GM19025 (cell line): Measurements from ENCODE around the gene INCA1.
A peak's percentile ranks its signal among the peaks of the same experiment; 100 is the strongest.

Experiments
- ATAC-seq: cut with Tn5 transposase; IDR thresholded peaks from one replicate; pipeline ENCODE4 v1.9.1; 2021; ENCODE audit warnings: mild to moderate bottlenecking, low read depth, moderate library complexity; ENCODE audit not compliant: unreplicated experiment

Gene INCA1

DNA sequence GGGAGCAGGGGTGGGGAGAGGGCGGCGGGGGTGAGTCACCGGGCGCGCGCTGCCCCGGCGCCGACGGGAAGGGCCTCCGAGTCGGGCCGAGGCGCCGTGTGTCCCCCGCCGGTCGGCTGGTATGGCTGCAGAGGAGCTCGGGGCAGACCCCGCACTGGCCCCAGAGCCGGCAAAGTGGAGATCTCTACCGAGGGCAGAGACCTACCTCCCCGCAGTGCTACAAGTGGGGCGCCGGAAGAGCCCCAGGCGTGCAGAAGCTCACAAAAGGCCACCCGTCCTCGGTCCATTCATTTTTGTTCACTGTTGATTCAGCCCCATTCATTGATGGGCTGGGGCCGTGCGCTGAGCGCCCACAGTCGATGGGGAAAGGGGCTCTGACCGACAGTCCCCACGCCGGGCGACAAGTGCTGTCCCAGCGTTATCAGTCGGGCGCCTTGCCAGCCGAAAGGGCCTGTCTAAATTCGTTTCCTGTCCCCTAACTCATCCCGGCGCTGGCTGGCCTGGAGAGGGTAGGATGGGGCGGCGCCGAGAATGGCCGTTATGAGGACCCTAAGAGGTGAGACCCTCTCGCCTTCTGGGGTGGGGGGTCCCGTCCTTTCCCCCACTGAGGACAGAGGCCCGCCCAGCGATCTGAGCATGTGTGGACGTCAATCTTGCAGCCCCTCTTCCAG is 47.1 kb downstream of the INCA1 start:
- no peak for ATAC-seq

GRCh38 chr17:4949321-4950074 is 47.8 kb downstream of the INCA1 start:
- ATAC-seq: peak; percentile 32

DNA sequence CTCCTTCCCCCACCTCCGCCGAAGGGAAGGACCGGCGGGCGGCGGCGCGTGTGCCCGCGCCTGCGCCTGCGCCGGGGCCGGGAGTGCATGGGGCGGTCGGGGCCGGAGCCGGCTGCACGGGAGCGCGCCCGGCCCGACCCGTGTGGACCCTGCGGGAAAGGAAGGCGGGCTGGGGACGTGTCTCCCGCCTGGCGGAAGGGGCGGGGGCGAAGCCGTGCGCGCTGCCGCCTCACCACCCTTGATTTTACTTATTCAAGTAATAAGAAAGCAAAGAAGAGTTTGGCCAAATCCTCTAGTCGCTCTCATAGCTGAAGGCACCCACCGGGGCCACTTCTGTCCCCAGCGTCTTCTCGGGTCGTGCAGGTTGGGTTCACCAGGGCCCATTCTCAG is 48.4 kb downstream of the INCA1 start:
- peak; percentile 20 for ATAC-seq

GRCh38 chr17:4948166-4948930 is 49.0 kb downstream of the INCA1 start, which contains the start of gene PFN1:
Gene PFN1 (minus strand): TSS chr17:4948530. CDS start chr17:4948394, 136 bp downstream.
- ATAC-seq: no peak

GRCh38 chr17:4947411-4948165 is 49.7 kb downstream of the INCA1 start:
- no peak for ATAC-seq

DNA sequence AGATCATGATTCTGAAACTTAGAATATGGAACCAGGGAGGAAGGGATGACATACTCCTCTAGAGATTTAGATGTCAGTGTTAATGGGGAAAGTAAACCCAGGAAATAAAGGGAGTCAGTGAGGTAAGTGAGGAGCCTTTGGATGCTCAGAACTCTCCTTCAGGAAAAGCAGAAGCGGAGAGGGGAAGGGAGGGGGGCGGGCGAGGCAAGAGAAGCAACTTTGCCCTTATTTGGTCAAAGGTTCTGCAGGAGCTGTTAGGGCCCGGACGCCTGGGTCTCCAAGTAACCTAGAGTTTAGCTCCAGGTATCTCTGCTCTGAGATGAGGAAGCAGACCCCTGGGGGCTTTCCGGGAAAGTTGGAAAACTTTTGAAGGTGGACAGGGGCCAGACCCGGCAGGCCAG is 50.3 kb downstream of the INCA1 start:
- ATAC-seq: no peak

DNA sequence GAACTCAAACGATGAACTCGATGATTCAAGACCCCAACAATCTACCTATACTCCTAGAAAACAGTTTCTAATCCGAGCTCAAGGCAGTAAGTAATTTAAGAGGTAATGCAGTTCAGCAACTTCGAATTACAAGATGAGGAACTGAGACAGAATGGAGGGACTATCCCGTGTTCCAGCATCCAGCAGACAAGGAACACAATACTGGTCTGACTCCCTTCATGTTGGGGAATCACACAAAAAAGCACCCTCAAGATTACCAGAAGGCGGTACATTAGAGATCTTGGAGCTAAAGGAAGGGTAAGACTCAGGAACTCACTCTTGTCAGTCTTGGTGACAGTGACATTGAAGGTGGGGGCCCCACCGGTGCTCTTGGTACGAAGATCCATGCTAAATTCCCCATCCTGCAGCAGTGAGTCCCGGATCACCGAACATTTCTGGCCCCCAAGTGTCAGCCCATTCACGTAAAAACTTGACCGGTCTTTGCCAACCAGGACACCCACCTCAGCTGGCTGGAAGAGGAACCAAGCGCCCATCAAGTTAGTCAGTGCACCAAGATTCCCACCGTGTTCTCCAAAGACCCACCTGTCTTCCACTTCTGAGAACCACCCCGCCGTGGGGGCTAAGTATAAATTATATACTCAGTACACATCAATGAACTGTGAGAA is 50.9 kb downstream of the INCA1 start:
- ATAC-seq: no peak

DNA sequence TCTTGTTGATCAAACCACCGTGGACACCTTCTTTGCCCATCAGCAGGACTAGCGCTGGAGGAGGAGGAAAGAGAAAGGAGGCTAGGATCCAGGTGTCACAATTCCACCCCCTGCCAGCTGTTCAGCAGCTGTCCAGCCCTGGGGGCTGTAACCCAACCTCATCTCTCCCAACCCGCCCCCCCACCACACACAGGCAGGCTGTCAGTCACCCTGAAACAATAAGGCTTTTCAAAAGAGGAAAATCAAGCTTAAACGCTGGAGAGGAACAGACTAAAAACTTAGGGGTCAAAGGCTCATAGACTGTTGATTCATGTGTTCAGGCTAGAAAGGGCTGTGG is 51.4 kb downstream of the INCA1 start:
- ATAC-seq: no peak

GRCh38 chr17:4945176-4945943 is 52.0 kb downstream of the INCA1 start:
- ATAC-seq: no peak

- no peak for ATAC-seq
These were observed 52.7 kb downstream of the INCA1 start for GRCh38 chr17:4944554-4945175.

GRCh38 chr17:4944163-4944553 is 53.2 kb downstream of the INCA1 start:
- ATAC-seq: no peak

DNA sequence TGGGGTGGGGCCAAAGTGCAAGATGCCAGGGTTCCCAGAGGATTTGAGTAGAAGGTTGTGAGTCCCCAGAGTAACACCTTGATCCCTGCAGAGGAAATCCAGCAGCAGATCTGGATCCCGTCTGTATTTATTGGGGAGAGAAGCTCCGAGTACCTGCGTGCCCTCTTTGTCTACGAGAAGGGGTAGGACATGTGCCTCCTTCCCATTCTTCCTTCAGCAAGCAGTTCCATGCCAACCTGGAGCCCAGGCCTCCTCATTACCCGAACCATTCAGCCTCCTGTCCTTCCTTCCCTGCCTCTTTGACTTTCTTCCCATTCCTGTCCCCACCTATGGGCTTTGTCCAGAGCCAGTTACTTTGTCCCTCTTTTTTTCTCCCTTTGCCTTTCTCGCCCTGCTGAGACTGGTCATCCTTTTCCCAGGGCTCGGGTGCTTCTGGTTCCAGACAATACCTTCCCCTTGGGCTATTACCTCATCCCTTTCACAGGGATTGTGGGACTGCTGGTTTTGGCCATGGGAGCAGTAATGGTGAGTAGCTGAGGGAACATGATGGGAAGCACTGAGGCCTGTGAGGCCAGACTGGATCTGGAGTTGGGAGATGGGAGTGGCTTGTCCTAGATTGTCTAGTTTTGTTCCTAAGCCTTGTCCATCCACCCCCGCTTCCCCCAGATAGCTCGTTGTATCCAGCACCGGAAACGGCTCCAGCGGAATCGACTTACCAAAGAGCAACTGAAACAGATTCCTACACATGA is 54.4 kb downstream of the INCA1 start:
- no peak for ATAC-seq

DNA sequence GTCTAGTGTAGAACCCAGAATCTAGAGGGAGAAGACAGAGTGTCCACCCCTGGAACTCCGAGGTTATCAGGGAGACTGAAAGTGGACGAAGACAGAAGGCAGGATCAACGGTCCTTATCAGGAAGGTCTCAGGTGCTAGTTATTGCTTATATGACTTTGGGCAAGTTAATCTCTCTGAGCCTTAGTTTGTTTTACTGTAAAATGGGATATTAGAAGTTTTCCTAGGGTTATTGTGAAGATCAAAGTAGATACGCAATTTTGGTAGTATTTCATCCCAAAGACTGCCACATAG is 56.1 kb downstream of the INCA1 start:
- no peak for ATAC-seq

DNA sequence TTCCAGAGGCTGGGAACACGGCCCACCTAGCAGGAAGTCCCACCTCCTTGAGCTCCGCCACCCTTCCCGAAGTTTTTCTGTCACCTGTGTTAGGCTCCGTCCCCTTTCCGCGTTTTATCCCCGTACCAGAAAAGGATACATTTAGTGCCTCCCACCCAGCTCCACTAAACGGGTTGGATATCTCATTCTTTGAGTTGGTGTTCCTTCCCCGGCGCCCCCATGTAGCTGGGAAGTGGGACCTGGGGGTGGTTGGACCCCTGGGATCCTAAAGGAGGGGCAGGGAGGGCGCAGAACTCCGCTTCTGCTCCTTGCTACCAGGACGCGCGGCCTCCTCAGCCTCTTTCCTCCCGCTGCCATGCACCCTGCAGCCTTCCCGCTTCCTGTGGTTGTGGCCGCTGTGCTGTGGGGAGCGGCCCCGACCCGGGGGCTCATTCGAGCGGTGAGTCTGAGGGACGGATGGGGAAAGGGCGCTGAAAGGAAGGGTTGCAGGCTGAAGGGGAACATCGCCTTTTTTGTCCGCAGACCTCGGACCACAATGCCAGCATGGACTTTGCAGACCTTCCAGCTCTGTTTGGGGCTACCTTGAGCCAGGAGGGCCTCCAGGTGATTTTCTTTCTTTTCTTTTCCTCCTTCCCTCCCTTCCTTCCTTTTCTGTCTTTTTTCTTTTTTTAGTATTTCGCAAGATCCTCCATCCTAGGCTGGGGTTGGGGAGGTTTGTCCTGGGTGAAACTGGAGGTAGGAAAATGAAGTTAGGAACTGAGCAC is 56.6 kb downstream of the INCA1 start:
- no peak for ATAC-seq

DNA sequence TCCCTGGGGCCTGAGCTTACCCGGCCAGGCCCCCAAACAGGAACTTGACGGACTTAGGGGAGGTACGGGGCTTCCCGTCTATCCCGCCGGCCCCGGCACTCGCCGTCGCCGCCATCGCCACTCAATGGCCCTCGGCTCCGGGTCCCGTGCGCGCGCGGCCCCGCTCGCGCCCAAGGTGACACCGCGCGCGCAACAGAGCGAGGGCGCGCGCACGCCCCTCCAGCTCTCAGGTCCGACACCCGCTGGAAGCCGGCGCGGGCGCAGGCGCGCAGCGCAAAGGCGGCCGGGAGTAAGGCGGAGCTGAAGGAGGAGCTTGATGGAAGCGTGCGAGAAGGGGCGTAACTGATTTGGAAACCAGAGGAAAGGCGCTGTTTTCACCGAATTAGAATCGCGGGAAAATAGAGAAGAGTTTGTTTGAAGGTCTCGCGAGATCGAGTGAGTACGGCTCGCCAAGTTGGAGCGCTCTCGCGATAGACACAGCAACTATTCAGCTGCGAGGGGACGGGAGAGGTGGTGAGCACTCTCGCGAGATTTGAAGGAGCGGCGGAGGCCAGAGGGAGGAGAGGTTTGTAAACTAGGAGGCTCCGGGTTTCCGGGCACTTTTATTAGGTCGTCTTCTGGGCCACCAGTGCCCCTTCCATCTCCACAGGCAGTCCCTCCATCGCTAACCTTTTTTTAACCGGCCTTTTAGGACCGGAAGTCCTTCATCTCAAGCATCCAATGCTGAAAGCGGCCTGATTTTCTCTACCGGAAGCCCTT is 57.3 kb downstream of the INCA1 start, which contains the start of the genes RNF167 and SLC25A11:
RNF167 (plus strand) TSS at position 473 of the 759 bp plus-strand sequence. CDS start 642 bp downstream, outside the sequence.
SLC25A11 (minus strand) TSS at position 251 of the 759 bp plus-strand sequence; CDS start at position 115, 136 bp downstream.
- ATAC-seq: peak; percentile 84

- ATAC-seq: no peak
These were observed 57.9 kb downstream of the INCA1 start for GRCh38 chr17:4939546-4939795.
